ENCODE results near the gene SYNJ2.
A peak's percentile ranks its signal among the peaks of the same experiment; 100 is the strongest.

SYNJ2 gene

GRCh38 chr6:158039571-158040050 is 57.9 kb downstream of the SYNJ2 start:
- Histone ChIP-seq H3K27me3 (ENCODE audit: control insufficient read depth in 1 of 2, insufficient read depth in 2 of 2, low read length in 2 of 2) (no peaks in the 10 kb centered on the region), H3K27ac (ENCODE audit: low read length) (peak overlapping the region; percentile 62), H3K9ac (ENCODE audit: low read length in 2 of 2) (no peak overlapping the region), H3K9me3 (ENCODE audit: control insufficient read depth in 2 of 2, low read length in 2 of 2) (no peaks in the 10 kb centered on the region), H3K4me1 (ENCODE audit: control insufficient read depth, insufficient read depth, low read length) (peaks cover 56% of the 10 kb centered on the region), H3K36me3 (ENCODE audit: control insufficient read depth in 2 of 2, insufficient read depth in 2 of 2, low read length in 2 of 2) (peaks cover 0 to 2% of the 10 kb centered on the region in 2 donors), H3K4me3 (ENCODE audit: low read length in 2 of 2) (no peak overlapping the region)

DNA sequence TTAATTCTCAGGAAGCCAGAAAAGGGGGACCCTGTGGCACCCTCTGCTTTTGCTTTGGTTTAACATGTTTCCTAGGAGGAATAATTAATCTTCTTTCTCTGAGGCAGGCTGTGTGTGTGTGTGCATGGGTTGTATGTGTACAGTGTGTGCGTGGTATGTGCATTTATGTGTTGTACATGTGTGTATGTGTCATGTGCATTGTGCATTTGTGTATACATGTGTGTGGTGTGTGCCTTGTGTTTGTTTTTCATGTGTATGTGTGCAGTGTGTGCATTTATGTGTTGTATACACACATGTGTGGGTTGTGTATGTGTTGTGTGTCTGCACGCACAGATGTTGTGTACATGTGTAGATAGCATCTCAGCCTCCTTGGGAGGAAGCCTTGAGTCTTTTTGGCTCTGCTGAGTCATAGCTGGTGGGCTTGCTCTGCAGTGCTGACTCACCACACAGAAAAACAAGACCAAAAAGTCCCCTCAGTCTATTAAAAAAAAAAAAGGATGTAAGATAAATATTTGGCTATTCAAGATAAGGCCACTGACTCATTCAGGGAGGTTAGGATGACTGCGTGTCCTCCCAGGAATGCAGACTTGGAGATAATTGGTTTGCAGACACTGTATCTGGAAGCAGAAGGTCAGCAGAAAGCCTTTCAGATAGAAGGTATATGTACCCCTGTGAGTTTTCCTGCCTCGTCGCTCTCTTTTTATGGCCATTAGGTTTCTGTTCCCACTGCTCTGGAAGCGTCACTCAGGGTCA is 58.6 kb downstream of the SYNJ2 start:
- Histone ChIP-seq H3K36me3 (ENCODE audit: control insufficient read depth in 2 of 2, insufficient read depth in 2 of 2, low read length in 2 of 2) (peaks cover 0 to 2% of the 10 kb centered on the region in 2 donors), H3K4me3 (ENCODE audit: low read length in 2 of 2) (no peak overlapping the region), H3K9me3 (ENCODE audit: control insufficient read depth in 2 of 2, low read length in 2 of 2) (no peaks in the 10 kb centered on the region), H3K9ac (ENCODE audit: low read length in 2 of 2) (peak overlapping the region in 1 of 2 donors; percentile 21), H3K4me1 (ENCODE audit: control insufficient read depth, insufficient read depth, low read length) (peaks cover 56% of the 10 kb centered on the region), H3K27ac (ENCODE audit: low read length) (peak overlapping the region; percentile 62), H3K27me3 (ENCODE audit: control insufficient read depth in 1 of 2, insufficient read depth in 2 of 2, low read length in 2 of 2) (no peaks in the 10 kb centered on the region)

DNA sequence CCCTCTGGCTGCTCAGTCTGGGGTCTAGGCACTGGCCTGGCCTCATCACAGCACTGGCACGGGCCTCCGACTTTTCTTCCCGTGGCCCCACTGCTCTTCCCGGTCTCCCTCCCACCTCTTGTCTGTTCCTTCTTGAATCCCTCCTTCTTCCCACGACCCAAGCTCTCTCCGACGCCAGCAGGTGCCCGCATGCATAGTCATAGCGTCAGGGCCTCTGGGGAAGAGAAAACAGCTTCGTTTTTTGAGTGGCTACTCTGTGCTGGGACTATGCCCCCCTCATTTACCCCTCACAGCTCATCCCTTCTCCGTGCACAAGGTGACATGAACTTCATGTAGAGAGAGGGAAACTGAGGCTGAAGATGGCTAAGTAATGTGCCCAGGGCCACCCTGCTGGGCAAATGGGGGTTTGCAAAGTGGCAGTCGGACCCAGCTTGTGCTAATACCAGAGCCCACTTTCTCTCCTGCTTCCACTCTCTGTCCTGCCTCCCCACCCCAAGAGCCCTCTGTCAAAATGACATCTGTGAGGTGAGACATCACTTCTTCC is 59.2 kb downstream of the SYNJ2 start:
- no peak overlapping the region for H3K9ac ChIP-seq (ENCODE audit: low read length in 2 of 2)
- peaks cover 0 to 2% of the 10 kb centered on the region in 2 donors for H3K36me3 ChIP-seq (ENCODE audit: control insufficient read depth in 2 of 2, insufficient read depth in 2 of 2, low read length in 2 of 2)

DNA sequence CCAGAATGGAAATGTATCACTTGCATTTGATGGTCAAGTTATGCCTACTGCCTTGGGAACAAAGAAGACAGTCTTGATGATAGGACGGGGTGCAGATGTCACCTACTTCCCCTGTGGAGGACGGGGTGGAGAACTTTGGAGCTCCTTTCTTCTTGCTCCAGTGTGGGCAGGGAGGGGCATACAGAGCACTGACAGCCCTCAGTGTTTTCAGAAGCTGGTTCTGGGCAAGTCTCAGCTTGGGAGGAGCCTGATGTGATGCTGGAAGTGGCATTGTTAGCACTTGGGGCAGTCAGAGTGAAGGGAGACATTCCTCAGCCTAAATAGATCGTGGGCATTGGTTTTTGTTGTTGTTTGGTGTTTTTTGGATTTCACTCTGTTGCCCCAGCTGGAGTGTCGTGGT is 59.7 kb downstream of the SYNJ2 start:
- Histone ChIP-seq H3K27ac (ENCODE audit: low read length) (peak overlapping the region; percentile 62), H3K4me3 (ENCODE audit: low read length in 2 of 2) (no peak overlapping the region), H3K9me3 (ENCODE audit: control insufficient read depth in 2 of 2, low read length in 2 of 2) (no peaks in the 10 kb centered on the region), H3K9ac (ENCODE audit: low read length in 2 of 2) (no peak overlapping the region), H3K36me3 (ENCODE audit: control insufficient read depth in 2 of 2, insufficient read depth in 2 of 2, low read length in 2 of 2) (peaks cover 0 to 2% of the 10 kb centered on the region in 2 donors), H3K4me1 (ENCODE audit: control insufficient read depth, insufficient read depth, low read length) (peaks cover 56% of the 10 kb centered on the region), H3K27me3 (ENCODE audit: control insufficient read depth in 1 of 2, insufficient read depth in 2 of 2, low read length in 2 of 2) (no peaks in the 10 kb centered on the region)

More for the DNA sequence above, 59.2 kb downstream of the SYNJ2 start:
- Histone ChIP-seq H3K27ac (ENCODE audit: low read length) (peak overlapping the region; percentile 62), H3K4me1 (ENCODE audit: control insufficient read depth, insufficient read depth, low read length) (peaks cover 56% of the 10 kb centered on the region), H3K27me3 (ENCODE audit: control insufficient read depth in 1 of 2, insufficient read depth in 2 of 2, low read length in 2 of 2) (no peaks in the 10 kb centered on the region), H3K4me3 (ENCODE audit: low read length in 2 of 2) (no peak overlapping the region), H3K9me3 (ENCODE audit: control insufficient read depth in 2 of 2, low read length in 2 of 2) (no peaks in the 10 kb centered on the region)

- Histone ChIP-seq H3K27me3 (ENCODE audit: control insufficient read depth in 1 of 2, insufficient read depth in 2 of 2, low read length in 2 of 2) (no peaks in the 10 kb centered on the region), H3K9ac (ENCODE audit: low read length in 2 of 2) (no peak overlapping the region), H3K27ac (ENCODE audit: low read length) (peak overlapping the region; percentile 62), H3K4me1 (ENCODE audit: control insufficient read depth, insufficient read depth, low read length) (peaks cover 56% of the 10 kb centered on the region), H3K36me3 (ENCODE audit: control insufficient read depth in 2 of 2, insufficient read depth in 2 of 2, low read length in 2 of 2) (peaks cover 0 to 2% of the 10 kb centered on the region in 2 donors), H3K9me3 (ENCODE audit: control insufficient read depth in 2 of 2, low read length in 2 of 2) (no peaks in the 10 kb centered on the region), H3K4me3 (ENCODE audit: low read length in 2 of 2) (no peak overlapping the region)
Measured at GRCh38 chr6:158041788-158042187, 60.1 kb downstream of the SYNJ2 start.

GRCh38 chr6:158042245-158042798 is 60.7 kb downstream of the SYNJ2 start:
- peak overlapping the region in 1 of 2 donors; percentile 21 for H3K9ac ChIP-seq (ENCODE audit: low read length in 2 of 2)
- no peaks in the 10 kb centered on the region for H3K9me3 ChIP-seq (ENCODE audit: control insufficient read depth in 2 of 2, low read length in 2 of 2)
- H3K27ac ChIP-seq (ENCODE audit: low read length): peak overlapping the region; percentile 62
- peaks cover 56% of the 10 kb centered on the region for H3K4me1 ChIP-seq (ENCODE audit: control insufficient read depth, insufficient read depth, low read length)
- peak overlapping the region in 1 of 2 donors; percentile 40 for H3K4me3 ChIP-seq (ENCODE audit: low read length in 2 of 2)
- no peaks in the 10 kb centered on the region for H3K27me3 ChIP-seq (ENCODE audit: control insufficient read depth in 1 of 2, insufficient read depth in 2 of 2, low read length in 2 of 2)
- H3K36me3 ChIP-seq (ENCODE audit: control insufficient read depth in 2 of 2, insufficient read depth in 2 of 2, low read length in 2 of 2): peaks cover 0 to 2% of the 10 kb centered on the region in 2 donors

DNA sequence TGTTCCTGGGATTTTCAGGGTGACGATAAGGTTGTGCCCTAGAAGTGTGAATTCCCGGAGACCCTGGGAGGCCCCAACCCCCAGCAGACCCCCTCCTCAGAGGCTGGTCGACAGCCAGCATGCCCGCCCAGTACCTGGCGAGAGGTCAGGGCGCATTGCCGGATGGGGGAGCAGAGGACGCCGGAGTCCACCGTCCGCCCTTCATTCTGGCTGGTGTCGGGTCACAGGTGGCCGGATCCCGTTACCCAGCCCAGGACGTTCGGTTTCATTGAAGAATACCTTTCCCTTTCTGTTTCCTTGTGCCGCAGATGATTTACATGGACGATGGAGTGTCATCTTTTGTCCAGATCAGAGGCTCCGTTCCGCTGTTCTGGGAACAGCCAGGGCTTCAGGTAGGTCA is 61.3 kb downstream of the SYNJ2 start:
- Histone ChIP-seq H3K27ac (ENCODE audit: low read length) (peak overlapping the region; percentile 62), H3K4me3 (ENCODE audit: low read length in 2 of 2) (no peak overlapping the region), H3K36me3 (ENCODE audit: control insufficient read depth in 2 of 2, insufficient read depth in 2 of 2, low read length in 2 of 2) (peaks cover 0 to 2% of the 10 kb centered on the region in 2 donors), H3K27me3 (ENCODE audit: control insufficient read depth in 1 of 2, insufficient read depth in 2 of 2, low read length in 2 of 2) (no peaks in the 10 kb centered on the region), H3K9me3 (ENCODE audit: control insufficient read depth in 2 of 2, low read length in 2 of 2) (no peaks in the 10 kb centered on the region), H3K4me1 (ENCODE audit: control insufficient read depth, insufficient read depth, low read length) (peaks cover 56% of the 10 kb centered on the region), H3K9ac (ENCODE audit: low read length in 2 of 2) (no peak overlapping the region)

GRCh38 chr6:158043586-158044524 is 62.2 kb downstream of the SYNJ2 start:
- Histone ChIP-seq H3K4me1 (ENCODE audit: control insufficient read depth, insufficient read depth, low read length) (peaks cover 51% of the 10 kb centered on the region), H3K27me3 (ENCODE audit: control insufficient read depth in 1 of 2, insufficient read depth in 2 of 2, low read length in 2 of 2) (no peaks in the 10 kb centered on the region), H3K4me3 (ENCODE audit: low read length in 2 of 2) (no peak overlapping the region), H3K36me3 (ENCODE audit: control insufficient read depth in 2 of 2, insufficient read depth in 2 of 2, low read length in 2 of 2) (peaks cover 0 to 4% of the 10 kb centered on the region in 2 donors), H3K9ac (ENCODE audit: low read length in 2 of 2) (no peak overlapping the region), H3K9me3 (ENCODE audit: control insufficient read depth in 2 of 2, low read length in 2 of 2) (no peaks in the 10 kb centered on the region), H3K27ac (ENCODE audit: low read length) (peak overlapping the region; percentile 18)

GRCh38 chr6:158044525-158044888 is 62.8 kb downstream of the SYNJ2 start:
- no peak overlapping the region for H3K4me3 ChIP-seq (ENCODE audit: low read length in 2 of 2)
- peaks cover 45% of the 10 kb centered on the region for H3K4me1 ChIP-seq (ENCODE audit: control insufficient read depth, insufficient read depth, low read length)
- H3K36me3 ChIP-seq (ENCODE audit: control insufficient read depth in 2 of 2, insufficient read depth in 2 of 2, low read length in 2 of 2): peaks cover 0 to 5% of the 10 kb centered on the region in 2 donors
- no peak overlapping the region for H3K9ac ChIP-seq (ENCODE audit: low read length in 2 of 2)
- H3K9me3 ChIP-seq (ENCODE audit: control insufficient read depth in 2 of 2, low read length in 2 of 2): no peaks in the 10 kb centered on the region
- H3K27me3 ChIP-seq (ENCODE audit: control insufficient read depth in 1 of 2, insufficient read depth in 2 of 2, low read length in 2 of 2): no peaks in the 10 kb centered on the region
- H3K27ac ChIP-seq (ENCODE audit: low read length): no peak overlapping the region

Data from stomach smooth muscle (tissue), 2 donors.